ENCODE data around the gene XYLT1. TPM values are rescaled to one million over a fixed set of nuclear protein-coding genes. Genes with fewer than 3 reads are reported as not detected.

XYLT1 gene
- total RNA-seq, 1 experiment from 2014 or later: 7.5 TPM

- intact Hi-C loops (cut with micrococcal nuclease; ENCODE audit: unreplicated experiment): no loop called here
- DNase-seq: no peak
- Mint-ChIP-seq H3K27me3 (ENCODE audit: unreplicated experiment) (peaks cover 17% of the 10 kb centered on the region), H3K36me3 (ENCODE audit: insufficient read depth, unreplicated experiment) (no peaks in the 10 kb centered on the region), H3K9me3 (ENCODE audit: low read depth, unreplicated experiment) (no peaks in the 10 kb centered on the region), H3K4me3 (ENCODE audit: low read depth, unreplicated experiment) (no peak overlapping the region), H3K4me1 (ENCODE audit: low read depth, unreplicated experiment) (no peaks in the 10 kb centered on the region), H3K27ac (ENCODE audit: unreplicated experiment) (no peak overlapping the region)
- no TSS peak for BruUV-seq (replicated peaks)
- TF ChIP-seq CTCF (IDR thresholded peaks at IDR 0.05; ENCODE audit: unreplicated experiment): no peak
- CTCF ChIA-PET: interaction anchor here (1.0 kb wide), 1 partner anchor 85 kb away, joined by 6 read pairs; no protein-coding TSS in a partner anchor
Measured at GRCh38 chr16:17382514-17382913, 88.2 kb downstream of the XYLT1 start.

GRCh38 chr16:17381784-17382183 lies 89.0 kb downstream of the XYLT1 start:
- H3K4me1 Mint-ChIP-seq (ENCODE audit: low read depth, unreplicated experiment): no peaks in the 10 kb centered on the region
- H3K9me3 Mint-ChIP-seq (ENCODE audit: low read depth, unreplicated experiment): no peaks in the 10 kb centered on the region
- intact Hi-C loops (cut with micrococcal nuclease; ENCODE audit: unreplicated experiment): no loop called here
- no peak overlapping the region for H3K27ac Mint-ChIP-seq (ENCODE audit: unreplicated experiment)
- TF ChIP-seq CTCF (IDR thresholded peaks at IDR 0.05; ENCODE audit: unreplicated experiment): no peak
- CTCF ChIA-PET: no interaction called here
- H3K4me3 Mint-ChIP-seq (ENCODE audit: low read depth, unreplicated experiment): no peak overlapping the region
- no peaks in the 10 kb centered on the region for H3K36me3 Mint-ChIP-seq (ENCODE audit: insufficient read depth, unreplicated experiment)
- DNase-seq: no peak
- H3K27me3 Mint-ChIP-seq (ENCODE audit: unreplicated experiment): peaks cover 16% of the 10 kb centered on the region
- no TSS peak for BruUV-seq (replicated peaks)

- TF ChIP-seq CTCF (IDR thresholded peaks at IDR 0.05; ENCODE audit: unreplicated experiment): no peak
- intact Hi-C loops (cut with micrococcal nuclease; ENCODE audit: unreplicated experiment): no loop called here
- Mint-ChIP-seq H3K27me3 (ENCODE audit: unreplicated experiment) (peaks cover 16% of the 10 kb centered on the region), H3K4me3 (ENCODE audit: low read depth, unreplicated experiment) (no peak overlapping the region), H3K9me3 (ENCODE audit: low read depth, unreplicated experiment) (no peaks in the 10 kb centered on the region), H3K27ac (ENCODE audit: unreplicated experiment) (no peak overlapping the region), H3K4me1 (ENCODE audit: low read depth, unreplicated experiment) (peaks cover 2% of the 10 kb centered on the region), H3K36me3 (ENCODE audit: insufficient read depth, unreplicated experiment) (no peaks in the 10 kb centered on the region)
- BruUV-seq (replicated peaks): no TSS peak
- DNase-seq: no peak
- CTCF ChIA-PET: interaction anchor here (0.6 kb wide), 1 partner anchor 69 kb away, joined by 3 read pairs; no protein-coding TSS in a partner anchor
Measured at GRCh38 chr16:17380613-17381012, 90.1 kb downstream of the XYLT1 start.

GRCh38 chr16:17379121-17379571 lies 91.6 kb downstream of the XYLT1 start:
- intact Hi-C loops (cut with micrococcal nuclease; ENCODE audit: unreplicated experiment): loop anchor here (10.0 kb wide), 1 partner anchor 164 kb away; no protein-coding TSS in a partner anchor
- no TSS peak for BruUV-seq (replicated peaks)
- H3K4me1 Mint-ChIP-seq (ENCODE audit: low read depth, unreplicated experiment): peaks cover 8% of the 10 kb centered on the region

More at GRCh38 chr16:17379121-17379571, 91.6 kb downstream of the XYLT1 start:
- Mint-ChIP-seq H3K4me3 (ENCODE audit: low read depth, unreplicated experiment) (no peak overlapping the region), H3K9me3 (ENCODE audit: low read depth, unreplicated experiment) (no peaks in the 10 kb centered on the region), H3K27me3 (ENCODE audit: unreplicated experiment) (peaks cover 16% of the 10 kb centered on the region), H3K27ac (ENCODE audit: unreplicated experiment) (no peak overlapping the region), H3K36me3 (ENCODE audit: insufficient read depth, unreplicated experiment) (no peaks in the 10 kb centered on the region)
- CTCF ChIA-PET: no interaction called here
- no peak for TF ChIP-seq CTCF (IDR thresholded peaks at IDR 0.05; ENCODE audit: unreplicated experiment)
- no peak for DNase-seq
